ENCODE data around the gene GMFB.

Gene GMFB

GRCh38 chr14:54488646-54489317 is at the start of gene GMFB:
GMFB (minus strand) TSS chr14:54488980; CDS start chr14:54488927, 53 bp downstream.
- DNase-seq (ENCODE audit: low read depth in 1 of 2, low spot score in 1 of 2): peak; percentile 88 to 96
- no peak for TF ChIP-seq JUND (IDR thresholded peaks at IDR 0.05; ENCODE audit: low read depth)
- in situ Hi-C loops (cut with HindIII; ENCODE audit: low pct_unique_long_range_greater_than_20kb, low sequenced_read_pairs): no loop called here

GRCh38 chr14:54538055-54538454 is 49.3 kb upstream of the GMFB start:
- in situ Hi-C loops (cut with HindIII; ENCODE audit: low pct_unique_long_range_greater_than_20kb, low sequenced_read_pairs): no loop called here
- no peak for DNase-seq (ENCODE audit: low read depth in 1 of 2, low spot score in 1 of 2)
- TF ChIP-seq JUND (IDR thresholded peaks at IDR 0.05; ENCODE audit: low read depth): no peak

GRCh38 chr14:54537651-54538050 is 48.9 kb upstream of the GMFB start:
- DNase-seq (ENCODE audit: low read depth in 1 of 2, low spot score in 1 of 2): no peak
- in situ Hi-C loops (cut with HindIII; ENCODE audit: low pct_unique_long_range_greater_than_20kb, low sequenced_read_pairs): no loop called here
- TF ChIP-seq JUND (IDR thresholded peaks at IDR 0.05; ENCODE audit: low read depth): no peak

DNA sequence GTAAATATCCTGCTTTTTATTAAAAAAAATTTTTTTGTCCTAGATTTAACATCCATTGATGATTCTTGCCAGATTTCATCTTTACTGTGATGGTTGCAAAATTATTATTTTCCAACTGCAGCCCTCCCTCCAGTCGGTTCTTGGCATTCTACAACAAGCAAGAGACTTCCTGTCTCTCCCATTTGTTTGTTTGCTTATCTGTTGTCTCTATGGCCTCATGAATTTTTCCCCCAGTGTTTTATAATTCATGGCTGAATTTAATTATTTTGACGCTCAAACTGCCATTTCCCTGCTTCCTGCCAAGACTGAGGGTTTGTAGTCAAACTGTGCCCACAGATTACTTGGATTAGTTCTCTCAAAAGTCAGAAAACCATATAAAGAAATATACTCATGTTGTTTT is 46.9 kb upstream of the GMFB start:
- TF ChIP-seq JUND (IDR thresholded peaks at IDR 0.05; ENCODE audit: low read depth): no peak
- DNase-seq (ENCODE audit: low read depth in 1 of 2, low spot score in 1 of 2): no peak
- in situ Hi-C loops (cut with HindIII; ENCODE audit: low pct_unique_long_range_greater_than_20kb, low sequenced_read_pairs): no loop called here

DNA sequence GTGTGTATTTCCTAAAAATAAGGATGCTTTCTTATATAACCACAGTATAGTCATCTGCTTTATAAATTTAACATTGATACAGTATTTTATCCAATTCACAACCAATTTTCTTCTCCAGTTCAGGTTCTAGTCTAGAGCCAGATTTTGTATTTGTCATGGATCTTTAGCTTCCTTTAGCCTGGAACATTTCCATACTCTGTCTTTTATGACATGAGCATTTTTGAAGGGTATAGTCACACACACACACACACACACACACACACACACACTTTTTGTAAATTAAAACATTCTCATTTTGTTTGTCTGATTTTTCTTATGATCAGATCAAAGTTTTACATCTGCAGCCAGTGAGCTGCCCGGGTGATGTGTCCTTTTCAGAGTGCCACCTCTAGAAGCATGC is 46.3 kb upstream of the GMFB start:
- DNase-seq (ENCODE audit: low read depth in 1 of 2, low spot score in 1 of 2): no peak
- TF ChIP-seq JUND (IDR thresholded peaks at IDR 0.05; ENCODE audit: low read depth): no peak
- in situ Hi-C loops (cut with HindIII; ENCODE audit: low pct_unique_long_range_greater_than_20kb, low sequenced_read_pairs): no loop called here

DNA sequence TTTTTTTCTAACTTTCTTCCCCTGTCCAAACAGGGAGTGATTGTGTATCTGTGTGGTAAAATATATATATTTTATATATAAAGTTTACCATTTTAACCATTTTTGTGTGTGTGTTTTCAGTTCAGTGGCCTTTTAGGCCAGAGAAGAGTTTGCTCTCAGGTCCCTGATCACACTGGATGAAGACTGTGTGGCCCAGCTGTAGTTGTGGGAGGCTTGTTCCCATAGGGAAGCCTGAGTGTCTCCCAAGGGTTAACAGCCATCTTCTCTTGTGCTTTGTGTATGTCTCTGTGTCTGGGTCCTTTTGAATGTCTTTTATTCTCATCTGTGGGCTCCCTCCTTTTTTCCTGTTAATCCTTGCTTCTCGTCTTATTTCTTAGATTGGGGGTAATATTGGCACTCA is 44.3 kb upstream of the GMFB start:
- TF ChIP-seq JUND (IDR thresholded peaks at IDR 0.05; ENCODE audit: low read depth): no peak
- in situ Hi-C loops (cut with HindIII; ENCODE audit: low pct_unique_long_range_greater_than_20kb, low sequenced_read_pairs): no loop called here
- DNase-seq (ENCODE audit: low read depth in 1 of 2, low spot score in 1 of 2): no peak

DNA sequence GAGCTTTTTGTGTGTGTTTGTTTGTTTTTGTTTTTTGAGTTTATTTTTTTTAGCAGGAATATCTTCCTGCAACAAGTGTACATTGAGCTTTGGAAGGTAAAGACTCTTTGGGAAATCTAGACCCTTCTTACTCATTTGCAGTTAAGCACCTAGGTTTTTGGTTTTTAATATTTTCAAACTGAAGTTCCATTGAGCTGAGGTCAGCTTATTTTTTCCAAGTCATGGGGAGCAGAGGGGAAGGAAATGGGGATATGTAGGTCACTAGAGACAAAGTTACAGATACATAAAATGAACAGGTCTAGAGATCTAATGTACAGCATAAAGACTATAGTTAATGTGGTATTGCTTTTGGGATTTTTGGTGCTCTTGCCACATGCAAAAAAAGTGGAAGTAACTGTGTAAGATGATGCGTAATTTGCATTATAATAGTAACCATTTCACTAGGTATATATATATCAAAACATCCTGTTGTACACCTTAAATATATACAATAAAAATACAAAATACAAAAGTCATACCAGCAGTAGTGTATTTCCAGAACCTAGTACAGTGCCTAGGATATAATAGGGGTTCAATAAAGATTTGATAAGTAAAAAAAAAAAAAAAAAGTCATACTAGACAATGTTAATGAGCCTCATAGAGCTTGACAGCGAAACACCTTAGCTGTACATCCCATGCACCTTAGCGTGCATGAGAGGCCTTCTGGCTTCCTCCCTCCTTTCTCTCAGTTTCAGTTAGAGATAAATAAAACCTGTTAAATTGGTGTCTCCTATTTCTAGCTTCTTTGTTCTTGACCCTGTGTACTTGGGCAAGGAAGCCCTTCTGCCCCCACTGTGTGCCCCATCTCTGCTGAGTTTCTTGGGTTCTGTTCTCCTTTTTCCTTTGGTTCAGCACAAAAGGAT is 43.6 kb upstream of the GMFB start:
- no peak for TF ChIP-seq JUND (IDR thresholded peaks at IDR 0.05; ENCODE audit: low read depth)
- DNase-seq (ENCODE audit: low read depth in 1 of 2, low spot score in 1 of 2): no peak

DNA sequence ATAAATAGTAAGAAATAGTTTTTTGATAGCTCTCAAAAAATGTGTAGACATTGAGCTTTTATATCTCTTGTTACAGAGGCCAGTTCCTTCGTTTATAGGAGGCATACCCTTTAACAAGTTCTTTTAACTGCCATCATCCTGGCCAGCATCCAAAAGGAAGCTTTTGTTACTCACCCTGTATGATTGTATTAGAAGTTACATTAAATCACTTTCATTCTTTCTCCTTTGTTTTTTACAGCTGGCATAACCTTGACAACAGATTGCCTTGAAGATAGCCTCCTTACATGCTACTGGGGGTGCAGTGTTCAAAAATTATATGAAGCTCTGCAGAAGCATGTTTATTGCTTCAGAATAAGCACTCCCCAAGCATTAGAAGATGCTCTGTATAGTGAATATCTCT is 41.0 kb upstream of the GMFB start:
- in situ Hi-C loops (cut with HindIII; ENCODE audit: low pct_unique_long_range_greater_than_20kb, low sequenced_read_pairs): no loop called here
- DNase-seq (ENCODE audit: low read depth in 1 of 2, low spot score in 1 of 2): no peak
- no peak for TF ChIP-seq JUND (IDR thresholded peaks at IDR 0.05; ENCODE audit: low read depth)

More for the DNA sequence above, 43.6 kb upstream of the GMFB start:
- in situ Hi-C loops (cut with HindIII; ENCODE audit: low pct_unique_long_range_greater_than_20kb, low sequenced_read_pairs): no loop called here

GRCh38 chr14:54528973-54529372 is 40.2 kb upstream of the GMFB start:
- DNase-seq (ENCODE audit: low read depth in 1 of 2, low spot score in 1 of 2): no peak
- no peak for TF ChIP-seq JUND (IDR thresholded peaks at IDR 0.05; ENCODE audit: low read depth)
- in situ Hi-C loops (cut with HindIII; ENCODE audit: low pct_unique_long_range_greater_than_20kb, low sequenced_read_pairs): no loop called here

GRCh38 chr14:54524410-54524809 is 35.6 kb upstream of the GMFB start:
- in situ Hi-C loops (cut with HindIII; ENCODE audit: low pct_unique_long_range_greater_than_20kb, low sequenced_read_pairs): no loop called here
- TF ChIP-seq JUND (IDR thresholded peaks at IDR 0.05; ENCODE audit: low read depth): no peak
- DNase-seq (ENCODE audit: low read depth in 1 of 2, low spot score in 1 of 2): no peak

- in situ Hi-C loops (cut with HindIII; ENCODE audit: low pct_unique_long_range_greater_than_20kb, low sequenced_read_pairs): no loop called here
- no peak for DNase-seq (ENCODE audit: low read depth in 1 of 2, low spot score in 1 of 2)
- TF ChIP-seq JUND (IDR thresholded peaks at IDR 0.05; ENCODE audit: low read depth): no peak
Observed at GRCh38 chr14:54516709-54517108, 27.9 kb upstream of the GMFB start.

GRCh38 chr14:54515670-54516069 is 26.9 kb upstream of the GMFB start:
- in situ Hi-C loops (cut with HindIII; ENCODE audit: low pct_unique_long_range_greater_than_20kb, low sequenced_read_pairs): no loop called here
- TF ChIP-seq JUND (IDR thresholded peaks at IDR 0.05; ENCODE audit: low read depth): no peak
- no peak for DNase-seq (ENCODE audit: low read depth in 1 of 2, low spot score in 1 of 2)

- in situ Hi-C loops (cut with HindIII; ENCODE audit: low pct_unique_long_range_greater_than_20kb, low sequenced_read_pairs): no loop called here
- no peak for DNase-seq (ENCODE audit: low read depth in 1 of 2, low spot score in 1 of 2)
- TF ChIP-seq JUND (IDR thresholded peaks at IDR 0.05; ENCODE audit: low read depth): no peak
Observed at GRCh38 chr14:54512393-54512792, 23.6 kb upstream of the GMFB start.
